GM18511 (cell line): ENCODE results near the gene NR6A1.

Source experiments
- ATAC-seq: cut with Tn5 transposase; IDR thresholded peaks from one replicate; pipeline ENCODE4 v1.9.1; 2021; ENCODE audit warnings: mild to moderate bottlenecking, moderate library complexity; ENCODE audit not compliant: unreplicated experiment

The NR6A1 gene

DNA sequence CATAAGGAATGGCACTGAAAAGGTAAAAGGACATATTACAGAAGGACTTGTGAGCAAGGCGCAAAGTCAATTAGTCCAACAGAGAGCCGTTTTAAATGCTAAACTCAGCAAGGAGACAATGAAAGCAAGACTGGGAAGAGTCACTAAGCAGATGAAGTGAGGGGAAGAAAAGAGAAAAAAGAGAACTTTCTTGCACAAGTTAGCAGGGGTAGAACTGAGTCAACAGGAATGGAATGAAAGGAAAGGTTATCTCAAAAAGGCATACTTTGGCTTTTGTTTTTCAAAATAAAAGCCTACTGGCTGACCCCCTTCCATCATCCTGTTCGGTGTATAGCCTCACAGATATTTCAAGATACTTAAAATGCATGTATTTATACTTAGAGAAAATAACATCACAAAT, 75.0 kb downstream of the NR6A1 start:
- no peak for ATAC-seq

DNA sequence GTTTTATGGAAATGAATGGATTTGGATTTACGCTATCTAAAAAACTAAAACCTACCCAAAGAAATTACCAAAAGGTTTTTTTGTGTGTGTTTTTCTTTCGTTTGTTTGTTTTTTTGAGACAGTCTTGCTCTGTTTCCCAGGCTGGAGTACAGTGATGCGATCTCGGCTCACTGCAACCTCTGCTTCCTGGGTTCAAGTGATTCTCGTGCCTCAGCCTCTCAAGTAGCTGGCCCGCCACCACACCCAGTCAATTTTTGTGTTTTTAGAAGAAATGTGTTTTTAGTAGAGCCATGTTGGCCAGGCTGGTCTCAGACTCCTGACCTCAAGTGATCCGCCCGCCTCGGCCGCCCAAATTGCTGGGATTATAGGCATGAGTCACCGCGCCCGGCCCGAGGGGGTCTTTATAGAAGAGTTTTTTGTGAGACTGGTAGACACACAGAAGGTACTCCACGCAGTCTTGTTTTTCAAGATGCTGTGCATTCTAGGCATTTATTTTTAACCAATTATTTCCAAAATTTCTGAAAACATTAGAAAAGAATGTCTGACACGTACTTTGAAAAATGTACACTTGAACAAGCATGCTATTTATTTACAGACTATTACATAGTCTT, 75.7 kb downstream of the NR6A1 start:
- ATAC-seq, result no peak

DNA sequence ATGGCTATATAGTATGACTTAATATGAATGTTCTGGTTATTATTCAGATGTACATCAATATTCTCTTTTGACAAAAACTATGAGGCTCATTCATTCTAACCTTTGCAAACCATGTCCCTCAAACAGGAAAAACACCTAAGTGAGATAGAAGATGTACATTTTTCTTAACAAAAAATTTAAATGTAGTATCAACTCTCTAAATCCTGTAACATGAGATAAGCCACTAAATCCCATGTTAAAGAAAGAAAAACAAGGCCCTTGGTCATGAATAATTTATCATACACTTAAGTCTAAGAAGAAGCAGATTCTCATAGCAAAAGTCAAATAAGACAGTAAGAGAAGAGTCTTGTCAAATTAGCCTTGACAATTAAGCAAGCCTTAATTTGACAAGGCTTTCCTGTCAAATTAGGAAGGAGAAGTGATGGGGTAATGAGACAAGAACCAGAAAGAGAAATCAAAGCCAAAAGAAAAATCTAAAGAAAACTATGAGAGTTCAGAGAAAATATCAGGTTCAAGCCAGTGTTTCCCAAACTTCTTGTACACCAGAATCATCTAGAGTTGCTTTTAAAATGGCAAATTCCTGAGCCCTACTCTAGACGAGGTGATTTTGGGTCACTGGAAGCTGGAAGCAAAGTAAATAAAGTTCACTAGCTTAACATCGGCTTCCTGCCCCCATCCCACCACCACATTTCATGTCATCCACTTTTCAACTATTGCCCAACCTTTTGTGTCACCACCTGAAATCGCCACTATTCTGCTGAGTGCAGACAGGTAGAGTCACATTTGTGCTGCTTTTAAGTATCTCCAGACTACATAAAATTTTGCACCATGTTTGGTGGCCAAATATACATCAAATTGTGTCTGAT, 76.5 kb downstream of the NR6A1 start:
- ATAC-seq, result no peak

DNA sequence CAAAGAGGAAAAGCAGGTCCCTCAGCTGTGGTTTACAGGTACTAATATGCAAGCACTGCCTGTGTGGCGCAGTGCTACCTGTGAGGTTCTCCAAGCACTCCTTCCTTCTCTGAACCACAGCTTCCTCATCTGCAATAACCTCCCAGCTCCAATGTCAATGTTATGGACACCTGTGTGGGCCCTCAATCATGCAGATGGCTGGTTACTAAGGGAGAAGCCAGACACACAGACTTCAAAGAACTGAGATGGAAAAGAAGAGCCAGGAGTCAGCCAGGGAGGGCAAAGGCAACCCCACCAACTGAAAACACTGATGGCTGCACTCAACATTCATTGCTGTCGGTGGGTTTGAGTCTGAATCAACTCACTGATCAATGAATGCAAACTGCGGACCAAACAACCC, 77.7 kb downstream of the NR6A1 start:
- ATAC-seq, result no peak

DNA sequence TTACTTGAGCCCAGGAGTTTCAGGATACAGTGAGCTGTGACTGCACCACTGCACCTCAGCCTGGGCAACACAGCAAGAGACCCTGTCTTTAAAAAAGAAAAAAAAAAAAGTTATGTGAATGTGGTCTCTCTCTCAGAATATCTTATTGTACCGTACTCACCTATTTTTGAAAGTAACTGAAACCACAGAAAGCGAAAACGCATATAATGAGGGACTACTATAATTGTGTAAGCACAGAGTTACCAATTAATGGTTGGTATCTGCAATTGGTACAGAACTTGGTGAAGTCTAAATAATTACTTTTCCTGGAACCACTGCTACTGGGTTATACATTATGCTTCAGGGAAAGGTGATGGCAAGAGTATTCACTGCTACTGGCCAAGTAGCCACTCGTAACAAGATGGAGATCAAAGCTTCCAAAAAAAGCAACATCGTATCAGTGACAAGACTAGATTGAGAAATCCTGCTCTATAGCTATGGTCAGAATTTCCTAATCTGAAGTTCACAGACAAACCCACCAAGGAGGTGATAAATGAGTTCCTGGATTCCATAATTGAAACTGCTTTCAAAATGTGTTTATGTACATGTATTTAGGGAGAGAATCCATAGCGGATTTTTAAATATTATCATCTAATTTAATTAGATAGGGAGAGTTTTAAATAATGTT, 82.7 kb downstream of the NR6A1 start:
- ATAC-seq, result no peak

DNA sequence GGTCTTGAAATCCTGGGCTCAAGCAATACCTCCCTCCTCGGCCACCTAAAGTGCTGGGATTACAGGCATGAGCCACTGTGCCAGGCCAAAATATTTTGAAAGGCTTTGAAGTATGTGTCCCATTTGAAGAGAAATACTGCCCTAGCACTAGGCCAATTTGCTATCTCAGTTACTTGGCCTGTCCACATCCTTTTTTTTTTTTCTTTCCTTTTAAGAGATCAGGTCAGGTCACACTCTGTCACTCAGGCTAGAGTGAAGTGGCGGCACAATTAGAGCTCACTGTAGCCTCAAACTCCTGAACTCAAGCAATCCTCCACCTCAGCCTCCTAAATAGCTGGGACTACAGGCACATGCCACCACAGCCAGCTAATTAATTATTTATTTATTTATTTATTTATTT, 84.2 kb downstream of the NR6A1 start:
- no peak for ATAC-seq

DNA sequence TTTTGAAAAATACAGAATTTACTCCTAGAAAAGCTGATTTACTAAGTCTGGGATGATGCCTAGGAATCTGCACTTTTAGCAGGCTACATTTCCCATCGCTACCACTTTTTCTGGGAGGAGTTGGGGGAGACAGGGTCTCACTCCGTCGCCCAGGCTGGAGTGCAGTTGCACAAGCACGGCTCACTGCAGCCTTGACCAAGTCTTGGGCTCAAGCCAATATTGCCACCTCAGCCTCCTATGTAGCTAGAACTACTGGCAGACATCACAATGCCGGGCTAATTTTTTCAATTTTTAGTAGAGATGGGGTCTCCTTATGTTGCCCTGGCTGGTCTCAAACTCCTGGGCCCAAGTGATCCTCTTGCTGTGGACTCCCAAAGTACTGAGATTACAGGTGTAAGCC, 85.9 kb downstream of the NR6A1 start:
- ATAC-seq, result no peak

DNA sequence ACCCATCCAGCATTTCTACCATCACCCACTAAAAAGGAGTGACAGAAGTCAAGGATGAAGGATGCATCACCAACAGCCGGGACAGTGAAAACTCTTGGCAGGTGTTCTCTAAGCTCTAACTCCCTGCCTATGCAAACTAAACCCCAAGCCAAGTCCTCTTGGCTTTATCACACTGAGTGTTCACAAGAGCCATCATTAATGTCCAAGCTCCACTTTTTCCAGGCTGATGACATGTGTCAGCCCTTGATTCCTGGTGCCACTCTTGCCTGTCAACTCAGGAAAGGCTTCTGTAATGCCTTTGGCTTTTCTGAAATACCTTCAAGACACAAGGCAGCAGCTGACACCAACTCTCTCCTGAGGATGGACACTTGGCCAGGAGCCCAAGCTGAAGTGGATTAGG, 86.9 kb downstream of the NR6A1 start:
- no peak for ATAC-seq

DNA sequence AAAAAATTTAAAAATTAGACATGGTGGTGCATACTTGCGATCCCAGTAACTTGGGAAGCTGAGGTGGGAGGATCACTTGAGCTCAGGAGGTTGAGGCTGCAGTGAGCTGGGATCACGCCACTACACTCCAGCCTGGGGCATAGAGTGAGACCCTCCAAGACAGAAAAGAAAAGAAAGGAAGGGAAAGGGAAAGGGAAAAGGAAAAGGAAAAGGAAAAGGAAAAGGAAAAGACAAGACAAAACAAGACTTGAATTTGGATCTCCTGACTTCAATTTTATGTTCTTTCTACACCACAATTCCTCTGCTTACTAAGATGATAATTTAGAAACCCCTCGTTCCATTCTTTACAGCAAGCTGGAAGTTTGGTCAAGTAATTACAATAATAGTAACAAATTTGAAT, 88.1 kb downstream of the NR6A1 start:
- no peak for ATAC-seq

DNA sequence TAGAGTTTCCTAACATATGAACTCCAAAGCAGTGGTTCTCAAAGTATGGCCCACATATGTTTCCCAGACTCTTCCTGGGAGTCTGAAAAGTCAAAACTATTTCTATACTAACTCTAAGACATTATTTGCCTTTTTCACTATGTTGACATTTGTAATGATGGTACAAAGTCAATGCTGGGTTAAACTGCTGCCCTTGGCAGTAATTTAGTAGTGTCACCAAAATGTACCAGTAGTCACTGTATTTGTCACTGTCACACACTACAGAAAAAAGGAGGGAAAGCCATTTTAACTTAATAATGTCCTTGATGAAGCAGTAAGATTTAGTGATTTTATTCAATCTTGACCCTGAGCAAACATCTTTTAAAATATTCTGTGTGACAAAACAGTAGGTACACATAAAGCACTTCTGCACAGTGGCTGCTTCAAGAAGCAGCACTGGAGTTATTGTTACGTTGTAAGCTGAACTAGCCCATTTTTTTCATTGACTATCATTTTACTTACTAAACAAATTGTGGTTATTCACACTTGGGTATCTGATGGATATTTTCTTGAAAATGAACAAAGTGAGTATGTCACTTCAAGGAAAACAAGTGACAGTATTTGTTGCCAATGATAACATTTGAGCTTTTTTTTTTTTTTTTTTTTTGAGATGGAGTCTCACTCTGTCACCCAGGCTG, 90.3 kb downstream of the NR6A1 start:
- ATAC-seq, result no peak

DNA sequence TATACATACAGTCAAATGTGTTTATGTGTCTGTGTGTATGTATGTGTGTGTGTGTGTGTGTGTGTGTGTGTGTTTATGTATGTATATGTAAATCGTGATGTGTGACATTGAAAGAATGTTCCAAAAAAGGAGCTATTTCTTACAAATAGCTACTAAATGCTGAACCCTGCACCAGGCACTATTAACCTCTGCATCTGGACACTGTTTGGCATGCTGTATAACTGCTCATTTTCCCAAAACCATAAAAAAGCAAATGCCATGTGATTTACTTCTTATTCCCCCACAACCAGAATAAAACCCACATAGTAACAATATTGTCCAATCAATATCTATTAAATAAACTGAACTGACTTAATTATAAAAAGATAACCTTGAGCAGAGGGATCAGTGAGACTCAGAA, 91.1 kb downstream of the NR6A1 start:
- ATAC-seq, result no peak

DNA sequence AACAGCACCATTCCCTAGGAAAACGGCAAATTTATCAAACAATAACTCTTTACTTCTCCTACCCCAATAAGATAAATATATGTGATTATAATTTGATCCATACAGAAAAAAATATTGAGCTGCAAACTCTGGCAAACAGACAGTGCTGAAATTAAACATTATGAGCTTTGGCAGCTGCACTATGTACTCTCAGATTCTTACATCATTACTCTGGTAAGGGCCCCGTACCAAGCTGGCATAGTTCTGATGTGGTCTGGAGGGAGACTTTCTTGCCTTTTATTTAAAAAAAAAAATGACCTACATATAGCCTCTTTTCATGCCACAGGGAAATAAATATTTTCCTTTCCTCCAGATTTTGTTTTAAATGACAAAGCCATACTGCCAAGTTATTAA, 95.0 kb downstream of the NR6A1 start:
- ATAC-seq, result no peak

DNA sequence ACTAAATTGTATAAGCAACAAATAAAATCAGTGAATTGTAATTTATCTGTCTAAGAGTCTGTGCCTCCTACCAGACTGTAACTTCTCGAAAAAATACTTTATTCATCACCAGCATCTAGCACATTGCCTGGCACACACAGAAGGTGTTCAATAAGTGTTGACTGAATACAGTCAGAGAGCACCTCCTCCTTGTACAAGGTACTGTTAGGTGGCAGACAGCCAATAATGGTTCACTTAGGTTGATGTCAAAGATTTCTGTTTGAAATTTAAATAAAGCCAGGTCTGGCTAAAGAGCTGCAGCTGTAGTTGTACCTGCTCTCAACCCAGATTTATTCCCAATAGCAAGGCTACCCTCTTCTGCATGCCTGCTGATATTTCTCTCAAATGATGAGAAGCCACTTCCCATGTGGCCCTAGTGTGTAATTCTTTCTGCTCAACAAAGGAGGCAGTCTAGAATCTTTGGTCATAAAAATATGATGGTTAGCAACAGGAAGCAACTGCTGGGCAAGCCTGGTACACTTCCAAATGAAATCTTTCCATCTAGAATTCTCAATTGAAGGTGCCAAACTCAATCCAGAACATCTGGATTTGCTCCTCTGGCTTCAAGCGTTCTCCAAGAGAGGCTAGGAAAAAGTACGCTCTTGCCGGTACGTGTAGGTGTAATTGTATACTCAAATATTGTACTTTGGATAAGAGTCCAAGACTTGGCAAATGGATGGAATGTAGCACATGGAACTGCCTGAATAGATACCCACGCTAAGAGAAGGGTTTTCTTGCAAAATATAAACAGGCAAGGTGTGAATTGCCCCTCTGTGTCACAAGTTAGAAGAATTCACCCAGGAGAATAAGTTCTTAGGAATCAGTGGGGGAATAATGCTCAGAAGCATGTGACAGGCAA, 95.6 kb downstream of the NR6A1 start:
- ATAC-seq, result no peak

DNA sequence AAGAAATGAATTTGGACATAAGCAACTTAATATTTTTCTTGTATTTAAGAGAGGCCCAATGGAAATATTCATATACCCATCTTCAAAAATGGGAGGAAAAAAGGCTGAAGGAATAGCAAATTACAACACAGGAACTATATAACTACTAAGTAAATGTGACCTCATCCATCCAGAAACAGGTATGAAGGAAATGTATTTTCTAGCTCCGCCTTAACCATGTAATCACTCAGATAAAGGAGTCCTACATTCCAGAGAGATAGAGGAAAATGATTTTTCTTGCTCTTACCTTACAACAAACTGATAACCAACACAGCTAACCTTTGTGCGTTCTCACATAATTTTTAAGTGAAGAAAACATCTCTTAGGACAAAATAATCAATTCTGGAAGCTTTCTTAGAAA, 96.5 kb downstream of the NR6A1 start:
- ATAC-seq, result no peak

DNA sequence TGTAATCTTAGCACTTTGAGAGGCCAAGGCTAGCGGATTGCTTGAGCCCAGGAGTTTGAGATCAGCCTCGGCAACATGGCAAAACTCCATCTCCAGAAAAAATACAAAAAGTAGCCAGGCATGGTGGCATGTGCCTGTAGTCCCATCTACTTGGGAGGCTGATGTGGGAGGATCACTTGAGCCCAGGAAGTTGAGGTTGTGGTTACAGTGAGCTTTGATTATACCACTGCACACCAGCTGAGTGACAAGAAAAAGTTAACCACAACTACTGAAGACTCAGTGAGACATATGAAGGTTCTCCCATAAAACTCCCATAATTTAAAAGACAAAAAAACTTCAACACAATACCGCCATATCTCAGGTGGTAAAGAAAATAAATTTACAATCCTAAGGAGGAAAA, 98.0 kb downstream of the NR6A1 start:
- ATAC-seq, result no peak

DNA sequence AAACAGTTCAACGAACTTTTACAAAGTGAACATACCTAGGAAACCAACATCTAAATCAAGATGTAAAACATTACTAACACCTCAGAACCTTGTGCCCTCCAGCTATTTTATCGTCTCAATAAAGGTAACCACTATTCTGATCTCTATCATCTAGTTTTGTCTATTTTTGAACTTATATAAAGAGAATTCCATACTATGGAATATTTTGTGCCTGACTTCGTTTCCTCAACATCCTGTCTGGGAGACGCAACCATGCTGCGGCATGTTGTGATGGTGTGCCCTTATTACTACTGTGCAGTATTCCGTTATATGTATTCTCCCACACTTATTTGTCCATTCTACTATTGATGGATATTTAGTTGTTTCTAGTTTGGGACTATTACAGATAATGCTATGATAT, 99.2 kb downstream of the NR6A1 start:
- ATAC-seq, result no peak

DNA sequence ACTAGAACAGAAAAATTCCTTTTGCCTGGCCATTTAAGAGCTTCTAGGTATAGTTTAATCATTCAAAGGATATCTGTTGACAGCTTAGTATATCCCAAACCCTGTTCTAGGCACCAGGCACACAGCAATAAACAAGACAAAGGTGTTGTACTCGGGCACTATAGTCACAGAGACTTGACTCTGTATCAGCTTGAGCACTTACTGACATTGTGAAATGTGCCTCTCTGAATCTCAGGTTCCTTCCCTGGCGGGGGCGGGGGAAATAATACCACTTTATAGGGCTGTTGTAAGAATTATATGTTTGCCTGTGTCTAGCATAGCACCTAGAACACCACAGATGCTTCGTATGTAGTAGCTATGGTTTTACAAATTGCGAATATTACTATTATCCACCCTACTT, 104.5 kb downstream of the NR6A1 start:
- no peak for ATAC-seq

DNA sequence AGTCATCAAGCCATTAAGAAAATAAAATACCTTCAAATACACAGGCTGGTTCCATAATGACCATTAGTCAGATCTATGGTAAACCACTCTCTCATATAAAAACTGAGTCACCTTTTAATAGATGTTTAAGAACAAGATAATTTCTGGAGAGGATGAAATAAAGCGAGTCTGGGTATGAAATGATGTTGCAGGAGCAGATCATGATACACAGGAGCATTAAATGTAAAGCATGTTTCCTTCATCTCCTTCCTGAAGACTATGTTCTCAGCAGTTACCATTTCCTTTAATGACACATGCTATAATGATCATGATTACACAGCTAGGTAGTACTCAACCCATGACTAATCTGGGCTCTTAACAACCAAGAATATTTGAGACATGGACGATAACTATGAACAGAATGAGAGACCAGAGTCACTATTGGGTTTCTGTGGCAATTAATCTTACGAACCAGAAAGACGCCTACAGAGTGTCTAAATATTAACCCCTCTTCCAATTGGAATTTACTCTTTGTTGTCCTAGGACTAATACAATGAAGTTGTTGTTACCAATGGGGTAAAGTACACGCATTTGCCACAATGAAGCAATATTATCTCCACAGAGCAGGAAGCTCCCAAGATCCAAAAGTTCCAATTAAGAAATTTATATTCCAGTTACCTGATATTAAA, 105.6 kb downstream of the NR6A1 start:
- ATAC-seq, result no peak

DNA sequence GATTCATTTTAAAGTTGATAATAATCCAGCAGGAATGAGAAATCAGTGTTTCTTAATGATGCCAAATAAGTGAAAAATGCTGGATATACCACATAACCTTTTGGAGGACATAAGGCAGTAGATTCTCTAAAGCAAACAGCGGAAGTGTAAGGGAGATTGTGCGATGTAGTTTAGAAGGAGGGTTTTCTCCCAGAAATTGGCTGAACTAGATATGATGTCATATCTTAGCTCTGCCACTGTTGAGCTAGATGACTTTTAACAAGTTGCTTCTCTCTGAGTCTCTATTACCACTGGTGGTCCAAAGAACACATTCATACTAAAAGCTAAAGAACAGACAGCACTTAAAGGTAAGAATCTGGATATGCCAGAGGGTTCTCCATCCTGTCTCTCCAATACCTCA, 107.0 kb downstream of the NR6A1 start:
- ATAC-seq, result no peak
